GF-D8 (cell line): Measurements from ENCODE around the gene GAMT.
"Not testable (repeated sequence)": the region's sequence is repeated elsewhere in the genome, so short reads cannot be mapped to it uniquely, and the experiment has no call there.

Source experiments
- DNase-seq: peaks from one replicate; lab custom pipeline; 2025; lab: John Stamatoyannopoulos, UW

Gene GAMT

DNA sequence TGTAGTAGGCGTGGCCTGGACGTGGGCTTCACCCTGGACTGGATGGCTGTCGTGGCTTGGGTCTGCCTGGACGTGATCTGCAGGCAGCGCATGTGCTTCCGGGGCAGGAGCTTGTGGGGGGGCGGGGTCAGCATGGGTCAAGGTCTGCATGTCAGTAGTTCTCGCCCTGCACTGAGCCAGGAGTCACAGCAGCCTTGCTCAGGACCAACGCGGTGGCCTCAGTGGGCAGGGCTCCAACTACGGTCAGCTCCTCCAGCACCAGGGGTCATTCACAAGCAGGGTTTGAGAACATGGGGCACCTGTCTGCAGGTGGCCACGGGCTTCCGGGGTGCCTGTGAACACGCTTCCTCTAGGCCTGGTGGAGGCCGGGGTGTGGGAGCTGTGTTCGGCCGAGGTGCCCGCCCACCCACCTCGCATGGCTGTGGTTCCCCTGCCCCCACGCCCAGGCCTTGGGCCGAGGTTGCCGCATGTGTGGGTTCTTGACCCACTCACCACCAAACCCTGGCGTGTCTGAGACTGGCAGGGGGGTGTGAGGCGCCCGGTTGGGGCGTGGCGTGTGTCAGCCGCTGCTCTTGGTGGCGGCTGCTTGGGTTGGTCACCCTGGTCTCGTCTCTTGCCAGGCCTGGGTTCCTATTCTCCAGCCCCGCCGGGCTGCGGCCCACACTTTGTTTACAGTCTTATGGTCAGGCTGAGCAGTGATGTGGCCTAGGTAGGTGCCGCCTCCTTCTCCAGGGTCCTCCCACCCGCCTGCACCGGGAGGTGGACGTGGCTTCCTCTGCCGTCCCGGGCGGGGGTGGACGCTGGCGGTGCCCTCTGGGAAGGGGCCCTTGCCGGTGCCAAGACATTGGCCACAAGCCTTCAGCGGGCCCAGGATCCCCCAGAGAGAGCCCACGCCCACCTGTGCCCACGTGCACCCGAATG is 32.0 kb upstream of the GAMT start:
- no peak for DNase-seq

DNA sequence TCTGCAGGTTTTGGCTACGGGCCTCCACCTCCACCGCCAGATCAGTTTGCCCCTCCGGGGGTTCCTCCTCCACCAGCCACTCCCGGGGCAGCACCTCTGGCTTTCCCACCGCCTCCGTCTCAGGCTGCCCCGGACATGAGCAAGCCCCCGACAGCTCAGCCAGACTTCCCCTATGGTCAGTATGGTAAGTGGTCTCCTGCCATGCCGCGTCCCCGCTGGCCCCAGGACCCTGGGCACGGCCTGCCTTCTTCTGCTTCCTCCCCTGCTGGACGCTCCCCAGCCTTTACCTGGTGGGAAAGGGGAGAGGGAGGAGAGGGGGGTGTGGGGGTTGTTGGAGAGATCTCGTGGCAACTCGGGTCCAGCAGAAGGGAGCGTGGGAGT is 31.2 kb upstream of the GAMT start:
- no peak for DNase-seq

DNA sequence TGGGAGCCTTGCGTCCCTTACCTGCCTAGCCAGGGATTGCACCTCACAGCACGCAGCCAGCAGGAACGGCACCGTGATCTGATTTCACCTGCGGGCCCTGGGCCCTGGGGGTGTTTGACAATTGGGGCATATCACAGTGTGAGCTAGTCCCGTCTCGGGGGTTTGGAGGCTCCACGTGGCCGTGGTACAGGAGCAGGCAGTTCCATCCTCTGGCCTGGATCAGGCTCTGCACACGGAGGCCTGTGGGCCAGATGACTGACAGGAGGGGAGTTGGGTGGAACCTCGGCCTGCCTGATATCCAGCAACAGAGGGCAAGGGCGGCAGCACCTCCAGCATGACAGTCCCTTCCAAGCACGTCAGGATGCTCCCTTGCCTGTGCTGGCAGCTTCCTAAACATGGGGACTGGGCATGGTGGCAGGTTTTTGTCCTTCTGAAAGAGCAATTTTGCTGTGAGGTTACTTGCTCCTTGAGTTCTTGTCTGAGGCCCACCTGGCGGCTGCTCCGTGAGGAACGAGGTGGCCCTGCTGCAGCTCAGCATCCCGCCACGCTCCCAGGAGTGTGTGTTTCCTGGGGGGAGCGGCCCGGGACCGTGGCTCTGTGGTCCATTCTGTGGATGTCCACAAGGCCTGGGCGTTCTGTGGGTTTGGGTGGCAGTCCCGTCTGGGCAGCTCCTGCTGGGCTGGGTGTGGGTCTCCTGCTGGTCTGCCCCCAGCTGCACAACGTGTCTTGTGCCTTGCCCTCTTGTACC is 30.6 kb upstream of the GAMT start:
- DNase-seq = no peak

- no peak for DNase-seq
Observed at GRCh38 chr19:1430246-1430645, 28.9 kb upstream of the GAMT start.

GRCh38 chr19:1429750-1430149 is 28.4 kb upstream of the GAMT start:
- DNase-seq = no peak

DNA sequence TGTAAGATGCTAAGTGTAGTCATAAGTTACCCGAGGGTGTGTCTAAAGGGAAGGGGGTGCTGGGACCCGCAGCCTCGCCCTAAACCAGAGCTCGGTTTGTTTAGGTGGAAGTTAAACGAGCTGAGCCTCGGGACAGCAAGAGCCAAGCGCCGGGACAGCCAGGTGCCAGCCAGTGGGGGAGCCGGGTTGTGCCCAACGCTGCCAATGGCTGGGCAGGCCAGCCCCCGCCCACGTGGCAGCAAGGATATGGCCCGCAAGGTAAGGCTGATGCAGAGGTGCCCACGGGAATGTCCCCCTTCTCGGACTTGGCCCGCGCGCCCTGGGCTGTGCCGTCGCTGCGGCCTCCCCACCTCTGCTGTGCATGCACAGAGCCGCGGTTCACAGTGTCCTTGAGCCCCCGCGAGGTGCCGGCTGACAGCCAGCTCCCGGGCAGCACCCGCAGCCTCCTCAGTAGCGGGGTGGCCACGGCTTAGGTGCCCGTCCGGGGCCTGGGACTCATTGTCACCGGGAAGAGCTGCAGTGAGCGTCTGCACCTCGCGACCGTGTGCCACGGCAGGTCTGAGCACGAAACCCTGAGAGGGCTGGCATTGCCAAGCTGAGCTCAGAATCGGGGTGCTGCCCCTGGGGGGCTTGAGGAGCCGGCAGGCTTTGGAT is 27.5 kb upstream of the GAMT start:
- no peak for DNase-seq

DNA sequence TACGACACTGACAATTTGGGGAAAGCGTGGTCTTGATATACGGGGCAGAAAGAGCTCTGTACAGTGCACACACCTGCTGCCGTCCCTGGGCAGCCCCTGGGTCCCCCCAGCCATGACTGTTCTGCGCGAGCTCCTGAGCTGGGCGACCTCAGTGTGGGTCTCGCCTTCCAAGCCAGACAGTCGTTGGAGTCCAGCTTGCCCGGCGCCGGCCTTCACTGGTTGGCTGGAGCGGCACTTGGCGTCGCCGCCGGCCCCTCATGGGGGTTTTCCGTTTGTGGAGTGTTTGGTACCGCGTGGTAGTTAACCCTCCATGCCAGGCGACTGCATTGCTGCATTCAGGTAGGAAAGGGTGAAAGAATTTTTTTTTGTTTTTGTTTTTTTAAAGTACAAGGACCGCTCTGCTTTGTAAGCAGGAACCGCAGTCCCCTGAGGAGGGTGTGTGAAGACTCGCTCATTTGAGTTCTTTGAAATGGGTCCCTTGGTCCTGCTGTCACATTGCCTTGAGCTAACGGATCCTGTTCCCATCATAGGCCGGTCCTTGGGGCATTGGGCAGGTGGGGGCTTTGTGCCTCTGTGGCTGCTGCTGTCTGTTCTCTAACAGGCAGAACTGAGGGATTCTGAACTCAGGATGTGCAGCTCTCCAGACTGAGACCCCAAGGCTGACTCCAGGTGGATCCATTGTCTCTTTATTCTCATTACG is 26.0 kb upstream of the GAMT start:
- DNase-seq = no peak

- no peak for DNase-seq
Observed at GRCh38 chr19:1426736-1427135, 25.4 kb upstream of the GAMT start.

DNA sequence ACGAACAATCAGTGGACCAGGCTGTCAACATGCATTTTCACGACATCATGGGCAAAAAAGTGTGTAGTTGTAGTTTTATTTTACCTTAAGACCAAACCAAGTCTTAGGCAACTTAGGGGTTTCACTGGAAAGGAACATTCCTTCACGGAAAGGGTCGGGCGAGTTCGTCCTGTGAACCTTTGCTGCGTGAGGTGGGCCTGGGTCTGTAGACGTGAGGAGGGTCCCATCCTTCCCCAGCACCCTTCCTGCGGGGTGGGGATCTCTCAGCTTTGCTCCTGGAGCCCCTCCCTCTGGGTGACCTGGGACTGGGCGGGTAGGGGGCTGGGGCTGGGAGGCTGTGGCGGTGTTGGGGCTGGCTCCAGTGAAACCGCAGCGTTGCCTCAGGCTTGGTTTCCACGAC is 24.6 kb upstream of the GAMT start:
- no peak for DNase-seq

DNA sequence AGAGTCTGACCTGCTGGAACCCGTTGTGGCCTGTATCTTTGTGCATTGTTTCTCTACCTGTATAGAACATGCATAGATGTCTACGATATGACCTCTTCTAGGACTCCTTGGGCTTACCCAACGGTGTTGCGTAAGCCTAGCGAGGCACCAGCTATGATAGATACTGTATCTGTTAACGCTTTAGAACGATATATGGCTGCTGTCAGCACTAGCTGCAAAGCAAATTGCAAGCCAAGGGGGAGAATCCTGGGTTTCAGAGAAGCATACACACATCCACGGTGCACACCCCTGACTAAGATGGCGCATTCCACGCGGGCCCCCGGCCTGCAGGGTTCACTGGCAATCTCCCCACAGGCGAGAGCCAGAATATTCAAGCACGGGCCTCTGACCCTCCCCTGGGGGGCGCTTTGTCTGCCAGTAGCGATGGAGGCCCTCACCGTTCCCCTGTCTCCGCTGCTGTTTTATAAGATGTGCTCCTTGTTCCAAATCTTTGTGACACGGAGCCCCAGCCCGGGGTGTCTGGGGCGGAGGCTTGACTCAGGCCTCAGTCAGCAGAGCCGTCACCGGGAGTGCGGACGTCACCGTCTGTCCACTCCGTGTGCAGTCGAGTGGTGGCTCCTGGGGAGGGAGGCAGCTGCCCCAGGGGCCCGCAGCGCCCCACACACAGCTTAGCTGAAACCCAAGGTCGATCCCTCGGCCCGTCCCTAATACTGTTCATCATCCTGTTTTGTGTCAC is 23.9 kb upstream of the GAMT start:
- DNase-seq = no peak

DNA sequence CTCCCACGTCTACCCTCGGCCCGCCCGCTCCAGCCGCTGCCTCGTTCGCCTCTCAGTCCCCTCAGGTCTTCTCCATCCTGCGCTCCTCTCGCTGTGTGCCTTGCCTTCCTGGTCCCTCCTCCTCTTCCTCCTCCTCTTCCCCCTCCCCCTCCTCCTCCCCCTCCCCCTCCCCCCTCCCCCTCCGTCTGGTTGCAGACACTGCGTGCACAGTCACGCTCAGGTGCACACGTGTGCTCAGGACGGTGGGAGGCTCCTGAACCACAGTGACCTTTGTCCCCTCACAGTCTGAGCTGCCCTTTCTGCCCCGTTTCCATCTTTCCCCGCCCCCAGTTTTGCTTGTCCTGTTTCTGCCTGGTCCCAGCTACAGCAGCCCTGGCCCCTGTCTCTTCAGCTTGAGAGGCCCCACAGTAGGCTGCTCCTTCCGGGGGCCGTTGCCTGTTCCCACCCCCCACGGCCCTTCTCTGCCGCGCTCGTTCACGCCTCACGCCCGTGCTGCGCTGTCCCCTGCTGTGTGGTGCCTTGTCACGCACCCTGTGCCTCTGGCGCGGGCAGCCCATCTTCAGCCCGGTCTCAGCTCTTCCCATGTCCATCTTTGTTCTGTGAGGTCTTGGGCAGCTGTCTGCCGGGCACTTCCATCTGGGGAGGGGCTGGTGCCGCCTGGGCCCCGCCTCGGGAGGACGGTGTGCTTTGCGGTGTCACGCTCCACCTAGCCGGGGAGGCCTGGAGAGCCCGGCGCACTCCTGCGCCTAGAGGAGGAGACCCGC is 23.0 kb upstream of the GAMT start:
- DNase-seq = no peak

- no peak for DNase-seq
Observed at GRCh38 chr19:1423436-1424191, 22.3 kb upstream of the GAMT start.

GRCh38 chr19:1422943-1423342 is 21.6 kb upstream of the GAMT start:
- DNase-seq = no peak

GRCh38 chr19:1422360-1422759 is 21.0 kb upstream of the GAMT start:
- no peak for DNase-seq

GRCh38 chr19:1421958-1422305 is 20.6 kb upstream of the GAMT start:
- DNase-seq = no peak

GRCh38 chr19:1421218-1421957 is 20.0 kb upstream of the GAMT start:
- DNase-seq = no peak

DNA sequence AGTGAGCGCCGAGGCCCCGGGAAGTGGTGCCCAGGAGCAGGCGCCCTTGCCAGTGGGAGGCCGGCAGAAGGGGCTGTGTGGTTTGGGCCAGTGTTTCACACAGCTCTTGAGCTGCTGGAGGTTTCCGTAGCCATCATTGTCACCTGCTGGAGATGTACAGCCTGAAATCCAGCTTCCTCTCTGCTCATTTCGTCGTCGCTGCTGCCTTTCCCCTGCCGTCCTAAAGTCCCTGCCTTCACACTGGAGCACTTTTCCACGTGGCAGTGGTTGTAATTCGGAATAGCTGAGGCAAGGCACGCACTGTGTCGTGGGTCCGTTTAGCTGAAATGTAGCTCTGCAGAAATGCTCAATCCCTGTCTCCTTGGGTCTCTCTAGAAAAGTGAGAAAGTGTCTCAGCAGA is 19.2 kb upstream of the GAMT start:
- DNase-seq = no peak

- DNase-seq = not testable (repeated sequence)
Observed at GRCh38 chr19:1420085-1420484, 18.7 kb upstream of the GAMT start.

- no peak for DNase-seq
Observed at GRCh38 chr19:1418951-1419738, 17.8 kb upstream of the GAMT start.
